Sciatic nerve (tissue), 2 donors: ENCODE measurements around the gene TMEM17. TPM values are rescaled to one million over a fixed set of nuclear protein-coding genes. Genes with fewer than 3 reads are reported as not detected.

Experiments used
- ATAC-seq: fragments of 200-7000 bp; cut with Tn5 transposase; one replicate; pipeline ENCODE4 v1.9.1; 2020; ENCODE audit warnings: mild to moderate bottlenecking, moderate library complexity
- DNase-seq: peaks from one replicate; pipeline ENCODE4 v3.0.0-alpha.2; 2020; ENCODE audit warnings: low spot score
- intact Hi-C: fragments of 100-400 bp; cut with DNase I; formaldehyde crosslinking; loops from one replicate; pipeline ENCODE4 v1.14.2; 2022
- total RNA-seq: library from RNA; stranded (reverse); fragmentation: NEBNext Ultra II Directional; extraction: Animal tissue kit (Norgen Biotek cat#: 25700); gene quantifications from one replicate; pipeline ENCODE4 v1.2.1, GENCODE V29; 2021
- donor health status: DM: no; HTN: no; CAD: no.
- donor health status: DM: no; HTN: no; CAD: no.

The TMEM17 gene
- total RNA-seq, 1 donor from 2014 or later, result 4.9 TPM

- DNase-seq (no peak), ATAC-seq (peak; percentile 79)
- intact Hi-C loops, result no loop called here
Measured at GRCh38 chr2:62478093-62478580, 27.9 kb downstream of the TMEM17 start.

GRCh38 chr2:62477573-62477972 lies 28.4 kb downstream of the TMEM17 start:
- ATAC-seq, result no peak
- intact Hi-C loops, result no loop called here

GRCh38 chr2:62475172-62476011 lies 30.6 kb downstream of the TMEM17 start:
- peak; percentile 14 for ATAC-seq
- DNase-seq, result no peak
- intact Hi-C loops, result no loop called here

More at GRCh38 chr2:62477573-62477972, 28.4 kb downstream of the TMEM17 start:
- no peak for DNase-seq

GRCh38 chr2:62474176-62474575 lies 31.8 kb downstream of the TMEM17 start:
- ATAC-seq (no peak), DNase-seq (no peak)
- intact Hi-C loops, result no loop called here

- intact Hi-C loops, result no loop called here
- ATAC-seq, result no peak
- no peak for DNase-seq
Measured at GRCh38 chr2:62473246-62473827, 32.7 kb downstream of the TMEM17 start.

GRCh38 chr2:62472312-62472711 lies 33.7 kb downstream of the TMEM17 start:
- ATAC-seq, result peak; percentile 29
- intact Hi-C loops, result no loop called here
- no peak for DNase-seq

GRCh38 chr2:62471816-62472215 lies 34.2 kb downstream of the TMEM17 start:
- DNase-seq, result no peak
- intact Hi-C loops, result loop anchor here (1.0 kb wide), 1 partner anchor 46 kb away; no protein-coding TSS in a partner anchor

GRCh38 chr2:62471404-62471803 lies 34.6 kb downstream of the TMEM17 start:
- intact Hi-C loops, result loop anchor here (1.0 kb wide), 1 partner anchor 45 kb away; no protein-coding TSS in a partner anchor
- no peak for ATAC-seq
- DNase-seq, result no peak

More at GRCh38 chr2:62471816-62472215, 34.2 kb downstream of the TMEM17 start:
- ATAC-seq, result no peak

GRCh38 chr2:62469548-62469947 lies 36.4 kb downstream of the TMEM17 start:
- intact Hi-C loops, result loop anchor here (10.0 kb wide), 1 partner anchor 235 kb away; the partner anchor contains the start of gene EHBP1
- ATAC-seq (no peak), DNase-seq (no peak)

GRCh38 chr2:62469114-62469513 lies 36.9 kb downstream of the TMEM17 start:
- no peak for DNase-seq
- intact Hi-C loops, result loop anchor here (10.0 kb wide), 1 partner anchor 236 kb away; the partner anchor contains the start of gene EHBP1
- no peak for ATAC-seq

- peak; percentile 88 for ATAC-seq
- DNase-seq, result peak; percentile 78
- intact Hi-C loops, result loop anchor here (10.0 kb wide), 1 partner anchor 237 kb away; the partner anchor contains the start of gene EHBP1
Measured at GRCh38 chr2:62467475-62468321, 38.3 kb downstream of the TMEM17 start.

- intact Hi-C loops, result loop anchor here (10.0 kb wide), 1 partner anchor 238 kb away; the partner anchor contains the start of gene EHBP1
- no peak for DNase-seq
- ATAC-seq, result no peak
Measured at GRCh38 chr2:62467100-62467474, 38.9 kb downstream of the TMEM17 start.

GRCh38 chr2:62466503-62466854 lies 39.5 kb downstream of the TMEM17 start:
- ATAC-seq (no peak), DNase-seq (no peak)
- intact Hi-C loops, result loop anchor here (10.0 kb wide), 1 partner anchor 238 kb away; the partner anchor contains the start of gene EHBP1

- intact Hi-C loops, result loop anchor here (10.0 kb wide), 1 partner anchor 239 kb away; the partner anchor contains the start of gene EHBP1
- DNase-seq, result no peak
- ATAC-seq, result no peak
Measured at GRCh38 chr2:62465741-62466502, 40.1 kb downstream of the TMEM17 start.

- ATAC-seq, result no peak
- intact Hi-C loops, result loop anchor here (10.0 kb wide), 1 partner anchor 240 kb away; the partner anchor contains the start of gene EHBP1
- DNase-seq, result no peak
Measured at GRCh38 chr2:62465039-62465740, 40.8 kb downstream of the TMEM17 start.

- ATAC-seq (no peak), DNase-seq (no peak)
- intact Hi-C loops, result loop anchor here (10.0 kb wide), 1 partner anchor 240 kb away; the partner anchor contains the start of gene EHBP1
Measured at GRCh38 chr2:62464221-62465007, 41.6 kb downstream of the TMEM17 start.

- ATAC-seq (no peak), DNase-seq (no peak)
- intact Hi-C loops, result loop anchor here (10.0 kb wide), 1 partner anchor 243 kb away; the partner anchor contains the start of gene EHBP1
Measured at GRCh38 chr2:62462211-62462610, 43.8 kb downstream of the TMEM17 start.
